ENCODE results near the gene ZSCAN20.

DNA sequence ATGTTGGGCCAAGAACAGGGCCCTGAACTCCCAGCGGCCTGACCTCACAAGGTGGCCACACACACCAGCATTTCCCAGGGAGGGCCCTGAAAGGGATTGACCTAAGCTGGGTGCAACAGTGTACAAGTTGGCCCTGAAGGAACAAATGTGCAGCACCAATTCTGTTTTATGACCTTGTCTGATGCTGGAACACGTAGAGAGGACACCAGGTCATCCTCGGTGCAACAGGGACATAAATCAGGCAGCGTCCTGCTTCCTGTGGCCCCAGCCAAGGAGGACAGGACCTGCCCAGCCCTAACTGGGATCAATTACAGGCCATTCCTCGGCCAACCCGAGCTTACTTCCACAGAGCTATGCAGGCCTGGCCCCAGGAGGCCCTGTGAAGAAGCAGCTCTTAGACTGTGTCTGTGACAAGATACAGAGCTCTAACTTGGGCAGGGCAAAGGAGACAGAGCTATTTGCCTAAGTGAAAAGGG is 28.7 kb upstream of the ZSCAN20 start:
- TF ChIP-seq, protein P1, sequence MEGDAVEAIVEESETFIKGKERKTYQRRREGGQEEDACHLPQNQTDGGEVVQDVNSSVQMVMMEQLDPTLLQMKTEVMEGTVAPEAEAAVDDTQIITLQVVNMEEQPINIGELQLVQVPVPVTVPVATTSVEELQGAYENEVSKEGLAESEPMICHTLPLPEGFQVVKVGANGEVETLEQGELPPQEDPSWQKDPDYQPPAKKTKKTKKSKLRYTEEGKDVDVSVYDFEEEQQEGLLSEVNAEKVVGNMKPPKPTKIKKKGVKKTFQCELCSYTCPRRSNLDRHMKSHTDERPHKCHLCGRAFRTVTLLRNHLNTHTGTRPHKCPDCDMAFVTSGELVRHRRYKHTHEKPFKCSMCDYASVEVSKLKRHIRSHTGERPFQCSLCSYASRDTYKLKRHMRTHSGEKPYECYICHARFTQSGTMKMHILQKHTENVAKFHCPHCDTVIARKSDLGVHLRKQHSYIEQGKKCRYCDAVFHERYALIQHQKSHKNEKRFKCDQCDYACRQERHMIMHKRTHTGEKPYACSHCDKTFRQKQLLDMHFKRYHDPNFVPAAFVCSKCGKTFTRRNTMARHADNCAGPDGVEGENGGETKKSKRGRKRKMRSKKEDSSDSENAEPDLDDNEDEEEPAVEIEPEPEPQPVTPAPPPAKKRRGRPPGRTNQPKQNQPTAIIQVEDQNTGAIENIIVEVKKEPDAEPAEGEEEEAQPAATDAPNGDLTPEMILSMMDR (IDR thresholded peaks at IDR 0.05) = no peak
- TF ChIP-seq ZFX (IDR thresholded peaks at IDR 0.05; ENCODE audit: borderline replicate concordance) = no peak

Measured in 22Rv1 (cell line).